Left kidney (tissue), 2 donors: ENCODE results near the gene DENND2D. TPM values are rescaled to one million over a fixed set of nuclear protein-coding genes. Genes with fewer than 3 reads are reported as not detected.

Experiments used
- DNase-seq: peaks from one replicate; pipeline ENCODE4 v3.0.0-alpha.2; 2013
- polyA plus RNA-seq: library from polyadenylated mRNA; unstranded; fragments of 120-200 nt; gene quantifications from one replicate; pipeline ENCODE4 v1.2.1, GENCODE V29; 2013; ENCODE audit not compliant: insufficient read length

The DENND2D gene
- polyA plus RNA-seq, 1 donor: 18.9 TPM

DNA sequence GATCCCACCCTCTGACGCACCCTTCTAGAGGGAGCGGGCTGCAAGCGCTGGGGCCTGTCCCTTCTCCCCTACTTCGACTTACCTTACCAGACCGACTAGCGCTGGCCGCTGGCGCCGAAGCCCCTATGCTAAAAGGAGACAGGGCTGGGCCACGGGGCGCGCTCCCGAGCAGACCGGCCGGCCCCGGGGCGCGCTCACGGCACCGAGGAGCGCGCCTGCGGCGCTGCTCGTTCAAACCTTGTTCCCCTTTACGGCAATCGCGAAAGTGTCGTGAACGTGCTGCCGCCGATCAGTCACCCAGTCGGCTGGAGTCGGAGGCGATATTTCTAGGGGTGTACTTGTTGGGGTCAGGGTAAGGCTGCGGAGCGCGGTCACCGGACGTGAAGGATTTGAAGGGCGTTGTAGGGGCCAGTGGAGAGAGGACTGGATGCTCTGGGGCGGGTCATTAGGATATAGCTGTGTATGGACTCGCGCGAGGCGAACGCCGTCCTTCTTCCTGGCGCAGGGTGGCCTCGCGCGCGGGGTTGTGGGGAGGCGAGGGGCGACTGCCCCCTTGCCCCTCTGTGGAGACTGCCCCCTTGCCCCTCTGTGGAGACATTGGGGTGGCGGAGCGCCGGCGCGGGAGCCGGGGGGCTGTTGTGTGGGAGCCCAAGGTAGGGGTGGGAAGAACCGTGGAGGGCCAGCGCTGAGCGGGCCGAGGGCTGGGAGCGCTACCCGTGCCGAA lies 60.3 kb downstream of the DENND2D start, which contains the start of the genes CEPT1 and DRAM2:
Gene CEPT1, plus strand, starts transcription at position 268 of the 724 bp plus-strand sequence. CDS start 7,492 bp downstream, outside the sequence.
Gene DRAM2, minus strand, starts transcription at position 138 of the 724 bp plus-strand sequence. CDS start 8,539 bp downstream, outside the sequence.
- DNase-seq: peak; percentile 97

DNA sequence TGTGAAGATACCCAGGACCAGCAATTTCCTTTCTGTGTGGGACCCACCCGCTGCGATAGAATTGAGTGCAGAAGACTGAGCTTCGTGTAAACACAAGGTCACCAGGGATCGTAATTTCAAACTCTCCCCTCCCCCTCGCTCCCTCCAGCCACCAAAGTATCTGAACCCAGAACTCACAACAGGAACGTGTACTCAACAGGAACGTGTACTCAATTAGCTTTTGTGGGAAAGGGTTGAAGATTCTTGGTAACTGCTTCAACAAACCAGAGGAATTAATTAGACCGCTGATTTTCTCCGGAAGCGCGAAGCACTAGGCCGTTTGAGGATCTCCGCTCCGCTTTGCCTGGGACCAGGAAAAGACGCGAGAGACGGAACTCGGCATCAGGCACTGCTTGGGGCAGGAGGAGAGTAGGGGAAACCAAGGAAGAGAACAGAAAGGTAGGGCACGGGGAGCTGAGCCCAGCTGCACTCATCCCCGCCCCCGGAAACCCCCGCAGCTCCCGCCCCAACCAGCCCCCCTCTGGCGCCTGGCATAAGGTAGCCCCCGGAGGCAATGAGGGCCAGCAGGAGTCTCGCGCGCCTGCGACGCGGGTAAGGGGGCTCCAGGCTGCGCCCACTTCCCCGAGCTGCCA lies 61.0 kb downstream of the DENND2D start:
- peak; percentile 70 for DNase-seq

Other genes with a start within 250 kb of the DENND2D start
- 17.3 TPM for gene LRIF1, start 236.7 kb downstream of the DENND2D start, polyA plus RNA-seq
- gene DRAM2, start 60.6 kb downstream of the DENND2D start, polyA plus RNA-seq: 80.6 TPM
- 59.0 TPM for gene CEPT1, start 60.4 kb downstream of the DENND2D start, polyA plus RNA-seq
- 0.20 TPM for gene CHI3L2, start 27.1 kb upstream of the DENND2D start, polyA plus RNA-seq
- not detected for gene CHIA, start 90.2 kb upstream of the DENND2D start, polyA plus RNA-seq
- 5.9 TPM for gene OVGP1, start 227.1 kb upstream of the DENND2D start, polyA plus RNA-seq
- 40.2 TPM for gene WDR77, start 248.6 kb upstream of the DENND2D start, polyA plus RNA-seq
- 379 TPM for gene ATP5PB, start 248.8 kb upstream of the DENND2D start, polyA plus RNA-seq